ENCODE data around the gene AKT2. TPM values are rescaled to one million over a fixed set of nuclear protein-coding genes. Genes with fewer than 3 reads are reported as not detected.

The AKT2 gene
- total and polyA plus RNA-seq, 2 of the 8 experiments (the other 6 are each of a cell fraction or from before 2014, with no cell fraction given) = 151 to 183 TPM

- peaks cover 0 to 2% of the 10 kb centered on the region in 2 experiments for H4K20me1 ChIP-seq (replicated peaks in 1 of 2; ENCODE audit: control insufficient read depth in 1 of 2, insufficient read depth in 2 of 2, low read length in 2 of 2)
- H4K91ac ChIP-seq (replicated peaks; ENCODE audit: insufficient read length, low read length) = no peak overlapping the region
- no peak overlapping the region for H3K27ac ChIP-seq (ENCODE audit: low read depth, low read length)
- FAIRE-seq = no peak
- no peak overlapping the region for H2BK12ac ChIP-seq (ENCODE audit: low read depth, low read length)
- H3K79me2 ChIP-seq (ENCODE audit: control insufficient read depth in 1 of 2, insufficient read depth in 2 of 2, low read length in 2 of 2) = no peaks in the 10 kb centered on the region
- no peaks in the 10 kb centered on the region for H3K9me3 ChIP-seq (ENCODE audit: insufficient read depth in 2 of 2, low read depth in 1 of 2, low read length in 1 of 2)
- no peak overlapping the region for H2AK5ac ChIP-seq (ENCODE audit: low read depth, low read length)
- H3K56ac ChIP-seq (replicated peaks; ENCODE audit: insufficient read length, low read depth, low read length) = no peak overlapping the region
- 94% methylated on average over 27 of the region's 27 CpGs; no CpG with 5 or more reads in 1 of the 2 experiments for WGBS, 2 experiments (ENCODE audit: extremely low coverage in 1 of 2, insufficient coverage in 1 of 2, insufficient read length in 1 of 2, insufficient replicate concordance in 2 of 2, low coverage in 1 of 2, low lambda C conversion rate in 2 of 2, missing lambda C conversion rate in 1 of 2)
- H3K4me2 ChIP-seq (ENCODE audit: insufficient read depth in 1 of 2, low read depth in 2 of 2, low read length in 2 of 2) = no peak overlapping the region
- H3K23ac ChIP-seq (ENCODE audit: insufficient read length) = no peak overlapping the region
- H3K36me3 ChIP-seq (ENCODE audit: control insufficient read depth in 2 of 4, insufficient read depth in 4 of 4, low read length in 3 of 4) = peaks cover 8 to 31% (median 22%) of the 10 kb centered on the region in 4 experiments; a peak in 7 of 8 replicates
- H3K4me1 ChIP-seq (replicated peaks in 1 of 4; ENCODE audit: control insufficient read depth in 3 of 4, insufficient read depth in 4 of 4, low read length in 3 of 4) = no peaks in the 10 kb centered on the region
- H3K4me3 ChIP-seq (ENCODE audit: extremely low read depth in 1 of 4, insufficient read depth in 2 of 4, low read depth in 3 of 4, low read length in 4 of 4) = no peak overlapping the region
- no peak overlapping the region for H2AFZ ChIP-seq (ENCODE audit: low read length)
- H3K14ac ChIP-seq (ENCODE audit: insufficient read length) = no peak overlapping the region
- no peaks in the 10 kb centered on the region for H3K79me1 ChIP-seq (ENCODE audit: low read depth, low read length)
- DNase-seq (ENCODE audit: low read depth in 1 of 2, low spot score in 2 of 2) = no peak
- no peaks in the 10 kb centered on the region; a peak in 1 of 7 replicates for H3K27me3 ChIP-seq (replicated peaks in 1 of 4; ENCODE audit: control insufficient read depth in 3 of 4, extremely low read depth in 1 of 4, insufficient read depth in 3 of 4, low read length in 3 of 4)
- H2BK5ac ChIP-seq (ENCODE audit: low read depth, low read length) = no peak overlapping the region
- H3K4ac ChIP-seq (replicated peaks; ENCODE audit: insufficient read length, low read depth, low read length) = no peak overlapping the region
- H3K18ac ChIP-seq (ENCODE audit: extremely low read depth, low read length) = no peak overlapping the region
- no peak overlapping the region; the same call in 1 of the 2 replicates for H4K8ac ChIP-seq (ENCODE audit: extremely low read depth, insufficient read depth, low read length)
- H3K9ac ChIP-seq (replicated peaks in 1 of 4; ENCODE audit: extremely low read depth in 1 of 4, low read depth in 3 of 4, low read length in 3 of 4) = no peak overlapping the region
- CTCF ChIA-PET (ENCODE audit: partially characterized antibody) = interaction anchor here (1.0 to 2.4 kb wide), 6 partner anchors 8 to 199 kb away, joined by 3 to 8 read pairs (median 4); no protein-coding TSS in a partner anchor
- TF ChIP-seq PHF8 (conservative IDR thresholded peaks at IDR 0.05; ENCODE audit: low read depth, low read length) = no peak
- TF ChIP-seq ATF2 (IDR thresholded peaks at IDR 0.05; ENCODE audit: low read length) = no peak
- TF ChIP-seq BACH1 (IDR thresholded peaks at IDR 0.05; ENCODE audit: low read length) = no peak
- TF ChIP-seq POLR2AphosphoS5 (IDR thresholded peaks at IDR 0.05; ENCODE audit: low read depth, low read length) = no peak
- no peak for TF ChIP-seq SP2 (IDR thresholded peaks at IDR 0.05; ENCODE audit: low read length)
- TF ChIP-seq SAP30 (IDR thresholded peaks at IDR 0.05; ENCODE audit: insufficient read depth, insufficient replicate concordance, low read length) = no peak
- TF ChIP-seq ZNF274 (IDR thresholded peaks at IDR 0.05; ENCODE audit: borderline replicate concordance, extremely low read depth, low read length) = no peak
- TF ChIP-seq USF2 (IDR thresholded peaks at IDR 0.05; ENCODE audit: low read length) = no peak
- no peak for TF ChIP-seq TAF7 (optimal IDR thresholded peaks at IDR 0.05; ENCODE audit: borderline replicate concordance, low read depth, low read length)
- H2BK20ac ChIP-seq (ENCODE audit: low read length) = no peak overlapping the region
- H4K5ac ChIP-seq (ENCODE audit: insufficient read length, low read depth, low read length) = no peak overlapping the region
- no peaks in the 10 kb centered on the region for H3K23me2 ChIP-seq (ENCODE audit: low read depth, low read length)
- H2BK15ac ChIP-seq (ENCODE audit: low read length) = no peak overlapping the region
- POLR2A ChIA-PET (ENCODE audit: partially characterized antibody) = interaction anchor here (0.9 to 1.1 kb wide), 2 partner anchors 9 to 17 kb away, joined by 3 to 4 read pairs; no protein-coding TSS in a partner anchor
- no peak overlapping the region for H2BK120ac ChIP-seq (replicated peaks; ENCODE audit: low read depth, low read length)
Measured at GRCh38 chr19:40321566-40322270, 36.6 kb upstream of the AKT2 start.

Measured in H1 (cell line).